Measurements from ENCODE around the gene ACTR10.

Gene ACTR10

DNA sequence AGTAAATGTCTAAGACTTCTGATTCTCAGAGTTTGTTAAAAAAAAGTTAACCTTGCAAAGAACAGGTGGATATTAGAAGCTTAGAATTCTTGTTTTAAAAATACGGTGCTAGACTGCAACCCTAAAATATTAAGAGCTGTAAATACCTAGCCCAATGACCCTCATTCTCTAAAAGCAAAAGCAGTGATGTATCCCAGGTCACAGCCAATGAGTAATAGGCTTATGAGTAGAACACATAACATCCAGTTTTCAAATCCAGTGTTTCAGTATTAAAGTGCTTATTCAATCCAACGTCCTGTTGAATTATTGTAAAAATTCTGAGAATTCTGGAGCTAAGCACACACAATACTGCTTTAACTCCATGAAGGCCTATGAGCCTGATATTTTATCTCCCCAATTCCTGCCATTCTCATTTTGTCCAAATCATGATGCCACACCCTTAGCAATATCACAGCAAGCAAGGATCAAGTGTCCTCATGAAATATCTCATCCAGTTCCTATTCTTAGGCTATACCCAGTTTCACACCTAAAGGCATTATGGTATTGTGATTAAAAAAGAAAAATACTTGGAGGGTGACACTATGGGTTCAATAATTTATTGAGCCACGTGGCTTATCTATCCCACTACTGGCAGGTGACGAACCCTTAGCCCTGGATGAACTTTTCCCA lies 83.1 kb downstream of the ACTR10 start:
- H3K4me3 ChIP-seq (ENCODE audit: low read length) = no peak overlapping the region
- TF ChIP-seq ZNF274 (IDR thresholded peaks at IDR 0.05; ENCODE audit: low read depth, low read length) = no peak

- no peak for TF ChIP-seq ZNF274 (IDR thresholded peaks at IDR 0.05; ENCODE audit: low read depth, low read length)
Observed at GRCh38 chr14:58283730-58284129, 83.8 kb downstream of the ACTR10 start.

GRCh38 chr14:58285132-58285531 lies 85.2 kb downstream of the ACTR10 start:
- H3K4me3 ChIP-seq (ENCODE audit: low read length) = no peak overlapping the region
- TF ChIP-seq ZNF274 (IDR thresholded peaks at IDR 0.05; ENCODE audit: low read depth, low read length) = no peak

More at GRCh38 chr14:58283730-58284129, 83.8 kb downstream of the ACTR10 start:
- H3K4me3 ChIP-seq (ENCODE audit: low read length) = no peak overlapping the region
